Measurements from ENCODE around the gene SYNE1.
"Not testable (repeated sequence)": the region's sequence is repeated elsewhere in the genome, so short reads cannot be mapped to it uniquely, and the experiment has no call there.

SYNE1 gene

GRCh38 chr6:152096863-152097496 is 540.2 kb downstream of the SYNE1 start:
- DNase-seq (ENCODE audit: low spot score), result no peak

- DNase-seq (ENCODE audit: low spot score), result no peak
Measured at GRCh38 chr6:152094992-152095592, 542.1 kb downstream of the SYNE1 start.

- DNase-seq (ENCODE audit: low spot score), result no peak
Measured at GRCh38 chr6:152094276-152094675, 542.9 kb downstream of the SYNE1 start.

- DNase-seq (ENCODE audit: low spot score), result no peak
Measured at GRCh38 chr6:152093711-152094110, 543.5 kb downstream of the SYNE1 start.

GRCh38 chr6:152091851-152092341 is 545.3 kb downstream of the SYNE1 start:
- no peak for DNase-seq (ENCODE audit: low spot score)

- DNase-seq (ENCODE audit: low spot score), result no peak
Measured at GRCh38 chr6:152091201-152091600, 546.0 kb downstream of the SYNE1 start.

GRCh38 chr6:152089992-152090391 is 547.2 kb downstream of the SYNE1 start:
- no peak for DNase-seq (ENCODE audit: low spot score)

- DNase-seq (ENCODE audit: low spot score), result no peak
Measured at GRCh38 chr6:152087701-152088100, 549.5 kb downstream of the SYNE1 start.

GRCh38 chr6:152087096-152087495 is 550.1 kb downstream of the SYNE1 start:
- no peak for DNase-seq (ENCODE audit: low spot score)

GRCh38 chr6:152086223-152086873 is 550.8 kb downstream of the SYNE1 start:
- DNase-seq (ENCODE audit: low spot score), result no peak

- no peak for DNase-seq (ENCODE audit: low spot score)
Measured at GRCh38 chr6:152085451-152085921, 551.7 kb downstream of the SYNE1 start.

GRCh38 chr6:152078804-152079203 is 558.4 kb downstream of the SYNE1 start:
- DNase-seq (ENCODE audit: low spot score), result no peak

GRCh38 chr6:152078001-152078400 is 559.2 kb downstream of the SYNE1 start:
- DNase-seq (ENCODE audit: low spot score), result no peak

GRCh38 chr6:152076242-152076641 is 560.9 kb downstream of the SYNE1 start:
- not testable (repeated sequence) for DNase-seq (ENCODE audit: low spot score)

GRCh38 chr6:152071843-152072242 is 565.3 kb downstream of the SYNE1 start:
- no peak for DNase-seq (ENCODE audit: low spot score)
